K562 (cell line): ENCODE measurements around the gene GNAS-AS1. TPM values are rescaled to one million over a fixed set of nuclear protein-coding genes. Genes with fewer than 3 reads are reported as not detected.

Experiments
- ATAC-seq: fragments of 200-7000 bp; cut with Tn5 transposase; 3 replicates; pipeline ENCODE4 v1.9.1; 2020; ENCODE audit warnings: moderate library complexity
- BruUV-seq: library from RNA; stranded (reverse); fragments of 400-500 nt; replicated peaks from 2 replicates; lab custom pipeline; 2021; lab: Mats Ljungman, UMichigan
- CTCF ChIA-PET: fragments of 300-600 bp; formaldehyde crosslinking; extraction: SDS; loops from one replicate; lab custom pipeline; 2021; ENCODE audit warnings: low intra/inter-chr PET ratio; lab: Yijun Ruan, JAX
- POLR2A ChIA-PET: fragments of 300-600, 350-650 bp; sonication (Branson Sonifier 250); formaldehyde crosslinking; extraction: SDS; loops from one replicate; lab custom pipeline; 2021; ENCODE audit warnings: antibody characterized with exemption, inconsistent platforms; lab: Yijun Ruan, JAX
- DNase-seq, 4 experiments: peaks; one replicate each; pipeline versions ENCODE4 v3.0.0 to v3.0.0-alpha.2; 2011 to 2018; ENCODE audit warnings: low spot score in 3 of 4, mixed read lengths in 3 of 4; ENCODE audit errors: extremely low read depth in 1 of 4
- FAIRE-seq: peaks from 2 replicates; lab custom pipeline; 2011; peaks lifted over from hg19 to GRCh38; lab: Jason Lieb, UNC
- H2AFZ ChIP-seq: 2 replicates; pipeline ENCODE4 v1.6.0; 2011; ENCODE audit warnings: low read depth, low read length, control low read depth, inconsistent platforms
- H3K27ac ChIP-seq: fragments of 200-600 bp; 3 replicates; pipeline ENCODE4 v1.8.0; 2011; ENCODE audit warnings: low read depth, mild to moderate bottlenecking, control low read depth, inconsistent platforms, low read length, moderate library complexity, mixed read lengths; ENCODE audit errors: extremely low read depth
- H3K27me3 ChIP-seq, 2 experiments: fragments of 300-600 bp in 1 of 2; 2 replicates in 1 of 2; 3 replicates in 1 of 2; pipeline versions ENCODE4 v1.6.0 to v1.8.0; 2011; ENCODE audit warnings: inconsistent platforms in 2 of 2, low read length in 2 of 2, mild to moderate bottlenecking in 1 of 2, mixed read lengths in 1 of 2, moderate library complexity in 1 of 2; ENCODE audit not compliant: control insufficient read depth in 2 of 2, insufficient read depth in 2 of 2
- H3K36me3 ChIP-seq: fragments of 300-600 bp; 3 replicates; pipeline ENCODE4 v1.8.0; 2011; ENCODE audit warnings: mild to moderate bottlenecking, low read length, inconsistent platforms; ENCODE audit not compliant: control insufficient read depth, insufficient read depth
- H3K4me1 ChIP-seq, 2 experiments: fragments of 200-600 bp in 1 of 2; replicated peaks in 1 of 2; 2 replicates in 1 of 2; 3 replicates in 1 of 2; pipeline versions ENCODE4 v1.5.1 to v1.8.0; 2011; ENCODE audit warnings: inconsistent platforms in 2 of 2, low read length in 2 of 2, mild to moderate bottlenecking in 1 of 2, mixed read lengths in 1 of 2, moderate library complexity in 1 of 2; ENCODE audit not compliant: control insufficient read depth in 2 of 2, insufficient read depth in 2 of 2
- H3K4me2 ChIP-seq: 2 replicates; pipeline ENCODE4 v1.6.1; 2011; ENCODE audit warnings: low read length, control low read depth, inconsistent platforms, mixed read lengths; ENCODE audit not compliant: insufficient read depth
- H3K4me3 ChIP-seq: fragments of 200-600 bp; sonication (generic), shearing (Covaris generic); 2 replicates; pipeline ENCODE4 v1.5.1; 2016; ENCODE audit warnings: control low read depth, inconsistent platforms
- H3K79me2 ChIP-seq: fragments of 200-600 bp; 3 replicates; pipeline ENCODE4 v1.8.0; 2011; ENCODE audit warnings: low read length, inconsistent platforms; ENCODE audit not compliant: control insufficient read depth, insufficient read depth
- H3K9ac ChIP-seq, 2 experiments: 2 replicates each; pipeline versions ENCODE4 v1.6.0 to v1.6.1; 2011; ENCODE audit warnings: low read depth in 2 of 2, low read length in 2 of 2, control low read depth in 1 of 2, inconsistent platforms in 1 of 2, mild to moderate bottlenecking in 1 of 2, mixed read lengths in 1 of 2; ENCODE audit not compliant: insufficient read depth in 1 of 2
- H3K9me1 ChIP-seq: one replicate; pipeline ENCODE4 v1.6.0; 2011; ENCODE audit warnings: inconsistent platforms, mild to moderate bottlenecking, low read length, moderate library complexity; ENCODE audit not compliant: control insufficient read depth, insufficient read depth
- H3K9me3 ChIP-seq: replicated peaks from 2 replicates; pipeline ENCODE4 v1.5.1; 2011; ENCODE audit warnings: low read depth, low read length, inconsistent platforms; ENCODE audit not compliant: control insufficient read depth, insufficient read depth
- H4K20me1 ChIP-seq: replicated peaks from 2 replicates; pipeline ENCODE4 v1.6.1; 2011; ENCODE audit warnings: low read length, inconsistent platforms, mixed read lengths; ENCODE audit not compliant: control insufficient read depth, insufficient read depth
- MTA1 ChIP-seq: fragments of 450-650 bp; IDR thresholded peaks from 2 replicates; pipeline ENCODE4 v1.6.1; 2017; ENCODE audit warnings: borderline replicate concordance
- RAD21 ChIP-seq, 2 experiments: fragments of 250-450 bp in 1 of 2; fragments of 450-650 bp in 1 of 2; sonication (Bioruptor Pico) in 1 of 2; formaldehyde crosslinking in 1 of 2; IDR thresholded peaks in 1 of 2; conservative IDR thresholded peaks in 1 of 2; 2 replicates each; pipeline versions ENCODE4 v1.4.0 to v1.8.0; 2020 to 2022; ENCODE audit warnings: mild to moderate bottlenecking in 2 of 2, moderate library complexity in 1 of 2
- SP1 ChIP-seq: sonication (generic); formaldehyde crosslinking; IDR thresholded peaks from 2 replicates; pipeline ENCODE4 v1.8.1; 2022; ENCODE audit warnings: mild to moderate bottlenecking, missing genetic modification reagents
- whole genome bisulfite sequencing: fragments of 100-300 bp; shearing (Covaris generic); methylation state at CpG from one replicate; pipeline ENCODE4 v1.1.6; 2016; ENCODE audit warnings: low coverage, mixed read lengths; ENCODE audit not compliant: insufficient coverage; ENCODE audit errors: missing lambda C conversion rate; 5-methylcytosine and 5-hydroxymethylcytosine counted together
- in situ Hi-C: fragments of 300-500 bp; cut with MboI; formaldehyde crosslinking; loops from 4 replicates; pipeline ENCODE4 v1.15.0; 2018; ENCODE audit warnings: inconsistent platforms, mixed read lengths
- intact Hi-C: fragments of 100-400 bp; cut with micrococcal nuclease; formaldehyde crosslinking; loops from 2 replicates; pipeline ENCODE4 v1.14.2; 2022
- polyA plus RNA-seq, 8 experiments: library from polyadenylated mRNA; depleted of rRNA in 4 of 8; stranded (reverse) in 5 of 8; unstranded in 3 of 8; fragments of >200 nt; fragmentation: Nextera tagmentation in 2 of 8; fragmentation: Illumina TruSeq in 1 of 8; extraction: Ambion mirVana in 2 of 8; extraction: Trizol in 1 of 8; gene quantifications; 2 replicates each; pipeline versions ENCODE4 v1.2.1 to v1.2.3, GENCODE V29; 2011 to 2014; ENCODE audit warnings: inconsistent platforms in 1 of 8, missing spikeins in 1 of 8
- total RNA-seq, 7 experiments: library from RNA; depleted of rRNA in 6 of 7; stranded (reverse); fragments of >200 nt in 6 of 7; fragmentation: Illumina TruSeq in 2 of 7; extraction: Trizol in 2 of 7; gene quantifications; 2 replicates each; pipeline versions ENCODE4 v1.2.1 to v1.2.3, GENCODE V29; 2011 to 2021; ENCODE audit warnings: low replicate concordance in 1 of 7
- TF ChIP-seq, protein P1 (sequence below): fragments of 450-650 bp; IDR thresholded peaks from 2 replicates; pipeline ENCODE4 v1.6.1; 2016; ENCODE audit warnings: mild to moderate bottlenecking, moderate library complexity
- TF ChIP-seq, protein P2 (sequence below), 2 experiments: fragments of 450-650 bp in 1 of 2; sonication (generic) in 1 of 2; formaldehyde crosslinking in 1 of 2; IDR thresholded peaks in 1 of 2; conservative IDR thresholded peaks in 1 of 2; 2 replicates each; pipeline versions ENCODE4 v1.6.1 to v1.8.1; 2016 to 2023; ENCODE audit warnings: mild to moderate bottlenecking in 2 of 2, moderate library complexity in 2 of 2, inconsistent platforms in 1 of 2, missing genetic modification reagents in 1 of 2

GNAS-AS1 gene
- total and polyA plus RNA-seq, 9 of the 15 experiments (the other 6 are each of a cell fraction or from before 2014, with no cell fraction given), result 0.04 to 2.5 (median 0.25) TPM

DNA sequence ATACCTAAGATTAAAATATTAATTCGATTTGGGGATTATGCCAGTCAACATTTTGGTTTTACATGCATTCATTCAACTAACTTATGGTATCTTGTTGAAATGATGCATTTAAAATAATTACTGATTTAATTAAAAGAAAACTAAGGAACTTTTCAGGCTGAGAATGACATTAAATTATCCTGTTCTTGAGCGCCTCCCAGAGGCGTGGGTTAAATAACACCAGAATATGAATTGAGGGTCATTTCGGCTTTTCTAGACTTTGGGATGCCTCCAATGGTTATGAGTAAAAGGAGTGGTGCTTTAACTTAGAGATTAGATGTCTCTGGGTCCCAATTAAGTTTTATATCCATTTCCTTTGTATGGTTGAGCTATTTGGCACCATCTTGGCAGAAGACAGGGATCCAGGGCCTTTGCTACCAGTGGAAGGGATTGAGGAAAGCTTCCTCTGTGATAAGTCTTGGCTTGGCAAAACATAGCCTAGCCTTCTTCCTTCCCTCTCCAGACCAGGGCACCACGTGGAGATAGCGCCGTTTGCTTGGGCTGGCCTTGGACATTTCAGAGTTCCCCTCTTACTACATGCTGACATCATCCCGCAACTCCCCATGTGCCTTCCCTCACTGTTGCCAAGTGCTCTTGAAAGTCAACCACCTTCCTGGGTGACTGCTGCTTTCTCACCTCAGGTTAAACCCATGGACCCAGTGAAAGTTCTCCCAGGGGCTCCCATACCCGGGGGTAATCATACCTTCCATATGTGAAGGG, 30.5 kb upstream of the GNAS-AS1 start:
- 26% methylated on average over 9 of the region's 9 CpGs for WGBS
- Histone ChIP-seq H3K4me2 (no peak overlapping the region), H3K36me3 (no peaks in the 10 kb centered on the region), H3K27me3 (no peaks in the 10 kb centered on the region; a peak in 1 of 5 replicates), H3K9me3 (no peaks in the 10 kb centered on the region), H3K9ac (no peak overlapping the region), H3K27ac (no peak overlapping the region), H3K4me3 (no peak overlapping the region), H2AFZ (peak overlapping the region; percentile 74), H4K20me1 (no peaks in the 10 kb centered on the region), H3K9me1 (no peaks in the 10 kb centered on the region), H3K79me2 (no peaks in the 10 kb centered on the region), H3K4me1 (peaks cover 2 to 4% of the 10 kb centered on the region in 2 experiments; a peak in 2 of 5 replicates)
- DNase-seq (peak in 1 of 4 experiments; percentile 40), ATAC-seq (peak; percentile 51), FAIRE-seq (no peak)
- POLR2A ChIA-PET, result no interaction called here
- intact Hi-C loops, result no loop called here
- CTCF ChIA-PET, result no interaction called here
- in situ Hi-C loops, result no loop called here
- BruUV-seq, result no TSS peak
- TF ChIP-seq, protein P1, sequence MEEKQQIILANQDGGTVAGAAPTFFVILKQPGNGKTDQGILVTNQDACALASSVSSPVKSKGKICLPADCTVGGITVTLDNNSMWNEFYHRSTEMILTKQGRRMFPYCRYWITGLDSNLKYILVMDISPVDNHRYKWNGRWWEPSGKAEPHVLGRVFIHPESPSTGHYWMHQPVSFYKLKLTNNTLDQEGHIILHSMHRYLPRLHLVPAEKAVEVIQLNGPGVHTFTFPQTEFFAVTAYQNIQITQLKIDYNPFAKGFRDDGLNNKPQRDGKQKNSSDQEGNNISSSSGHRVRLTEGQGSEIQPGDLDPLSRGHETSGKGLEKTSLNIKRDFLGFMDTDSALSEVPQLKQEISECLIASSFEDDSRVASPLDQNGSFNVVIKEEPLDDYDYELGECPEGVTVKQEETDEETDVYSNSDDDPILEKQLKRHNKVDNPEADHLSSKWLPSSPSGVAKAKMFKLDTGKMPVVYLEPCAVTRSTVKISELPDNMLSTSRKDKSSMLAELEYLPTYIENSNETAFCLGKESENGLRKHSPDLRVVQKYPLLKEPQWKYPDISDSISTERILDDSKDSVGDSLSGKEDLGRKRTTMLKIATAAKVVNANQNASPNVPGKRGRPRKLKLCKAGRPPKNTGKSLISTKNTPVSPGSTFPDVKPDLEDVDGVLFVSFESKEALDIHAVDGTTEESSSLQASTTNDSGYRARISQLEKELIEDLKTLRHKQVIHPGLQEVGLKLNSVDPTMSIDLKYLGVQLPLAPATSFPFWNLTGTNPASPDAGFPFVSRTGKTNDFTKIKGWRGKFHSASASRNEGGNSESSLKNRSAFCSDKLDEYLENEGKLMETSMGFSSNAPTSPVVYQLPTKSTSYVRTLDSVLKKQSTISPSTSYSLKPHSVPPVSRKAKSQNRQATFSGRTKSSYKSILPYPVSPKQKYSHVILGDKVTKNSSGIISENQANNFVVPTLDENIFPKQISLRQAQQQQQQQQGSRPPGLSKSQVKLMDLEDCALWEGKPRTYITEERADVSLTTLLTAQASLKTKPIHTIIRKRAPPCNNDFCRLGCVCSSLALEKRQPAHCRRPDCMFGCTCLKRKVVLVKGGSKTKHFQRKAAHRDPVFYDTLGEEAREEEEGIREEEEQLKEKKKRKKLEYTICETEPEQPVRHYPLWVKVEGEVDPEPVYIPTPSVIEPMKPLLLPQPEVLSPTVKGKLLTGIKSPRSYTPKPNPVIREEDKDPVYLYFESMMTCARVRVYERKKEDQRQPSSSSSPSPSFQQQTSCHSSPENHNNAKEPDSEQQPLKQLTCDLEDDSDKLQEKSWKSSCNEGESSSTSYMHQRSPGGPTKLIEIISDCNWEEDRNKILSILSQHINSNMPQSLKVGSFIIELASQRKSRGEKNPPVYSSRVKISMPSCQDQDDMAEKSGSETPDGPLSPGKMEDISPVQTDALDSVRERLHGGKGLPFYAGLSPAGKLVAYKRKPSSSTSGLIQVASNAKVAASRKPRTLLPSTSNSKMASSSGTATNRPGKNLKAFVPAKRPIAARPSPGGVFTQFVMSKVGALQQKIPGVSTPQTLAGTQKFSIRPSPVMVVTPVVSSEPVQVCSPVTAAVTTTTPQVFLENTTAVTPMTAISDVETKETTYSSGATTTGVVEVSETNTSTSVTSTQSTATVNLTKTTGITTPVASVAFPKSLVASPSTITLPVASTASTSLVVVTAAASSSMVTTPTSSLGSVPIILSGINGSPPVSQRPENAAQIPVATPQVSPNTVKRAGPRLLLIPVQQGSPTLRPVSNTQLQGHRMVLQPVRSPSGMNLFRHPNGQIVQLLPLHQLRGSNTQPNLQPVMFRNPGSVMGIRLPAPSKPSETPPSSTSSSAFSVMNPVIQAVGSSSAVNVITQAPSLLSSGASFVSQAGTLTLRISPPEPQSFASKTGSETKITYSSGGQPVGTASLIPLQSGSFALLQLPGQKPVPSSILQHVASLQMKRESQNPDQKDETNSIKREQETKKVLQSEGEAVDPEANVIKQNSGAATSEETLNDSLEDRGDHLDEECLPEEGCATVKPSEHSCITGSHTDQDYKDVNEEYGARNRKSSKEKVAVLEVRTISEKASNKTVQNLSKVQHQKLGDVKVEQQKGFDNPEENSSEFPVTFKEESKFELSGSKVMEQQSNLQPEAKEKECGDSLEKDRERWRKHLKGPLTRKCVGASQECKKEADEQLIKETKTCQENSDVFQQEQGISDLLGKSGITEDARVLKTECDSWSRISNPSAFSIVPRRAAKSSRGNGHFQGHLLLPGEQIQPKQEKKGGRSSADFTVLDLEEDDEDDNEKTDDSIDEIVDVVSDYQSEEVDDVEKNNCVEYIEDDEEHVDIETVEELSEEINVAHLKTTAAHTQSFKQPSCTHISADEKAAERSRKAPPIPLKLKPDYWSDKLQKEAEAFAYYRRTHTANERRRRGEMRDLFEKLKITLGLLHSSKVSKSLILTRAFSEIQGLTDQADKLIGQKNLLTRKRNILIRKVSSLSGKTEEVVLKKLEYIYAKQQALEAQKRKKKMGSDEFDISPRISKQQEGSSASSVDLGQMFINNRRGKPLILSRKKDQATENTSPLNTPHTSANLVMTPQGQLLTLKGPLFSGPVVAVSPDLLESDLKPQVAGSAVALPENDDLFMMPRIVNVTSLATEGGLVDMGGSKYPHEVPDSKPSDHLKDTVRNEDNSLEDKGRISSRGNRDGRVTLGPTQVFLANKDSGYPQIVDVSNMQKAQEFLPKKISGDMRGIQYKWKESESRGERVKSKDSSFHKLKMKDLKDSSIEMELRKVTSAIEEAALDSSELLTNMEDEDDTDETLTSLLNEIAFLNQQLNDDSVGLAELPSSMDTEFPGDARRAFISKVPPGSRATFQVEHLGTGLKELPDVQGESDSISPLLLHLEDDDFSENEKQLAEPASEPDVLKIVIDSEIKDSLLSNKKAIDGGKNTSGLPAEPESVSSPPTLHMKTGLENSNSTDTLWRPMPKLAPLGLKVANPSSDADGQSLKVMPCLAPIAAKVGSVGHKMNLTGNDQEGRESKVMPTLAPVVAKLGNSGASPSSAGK, result peak; percentile 70
- TF ChIP-seq MTA1 (no peak), RAD21 (CRISPR knock-in tag; conservative IDR thresholded peaks at IDR 0.05 in 1 of 2, IDR thresholded peaks at IDR 0.05 in 1 of 2) (peak in 1 of 2 experiments; percentile 31; a peak in 2 of 4 replicates), SP1 (no peak)
- TF ChIP-seq, protein P2, sequence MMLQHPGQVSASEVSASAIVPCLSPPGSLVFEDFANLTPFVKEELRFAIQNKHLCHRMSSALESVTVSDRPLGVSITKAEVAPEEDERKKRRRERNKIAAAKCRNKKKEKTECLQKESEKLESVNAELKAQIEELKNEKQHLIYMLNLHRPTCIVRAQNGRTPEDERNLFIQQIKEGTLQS (IDR thresholded peaks at IDR 0.05), result peak; percentile 31; the same call in 1 of the 2 replicates
- TF ChIP-seq, protein P2 (CRISPR knock-in tag; conservative IDR thresholded peaks at IDR 0.05), result no peak
